Stimulated activated naive CD4-positive, alpha-beta T cell (primary cell): Measurements from ENCODE around the gene SPOCK1.

ENCODE experiments used
- DNase-seq, 6 experiments: peaks; one replicate each; lab custom pipeline; 2025; lab: John Stamatoyannopoulos, UW

SPOCK1 gene

DNA sequence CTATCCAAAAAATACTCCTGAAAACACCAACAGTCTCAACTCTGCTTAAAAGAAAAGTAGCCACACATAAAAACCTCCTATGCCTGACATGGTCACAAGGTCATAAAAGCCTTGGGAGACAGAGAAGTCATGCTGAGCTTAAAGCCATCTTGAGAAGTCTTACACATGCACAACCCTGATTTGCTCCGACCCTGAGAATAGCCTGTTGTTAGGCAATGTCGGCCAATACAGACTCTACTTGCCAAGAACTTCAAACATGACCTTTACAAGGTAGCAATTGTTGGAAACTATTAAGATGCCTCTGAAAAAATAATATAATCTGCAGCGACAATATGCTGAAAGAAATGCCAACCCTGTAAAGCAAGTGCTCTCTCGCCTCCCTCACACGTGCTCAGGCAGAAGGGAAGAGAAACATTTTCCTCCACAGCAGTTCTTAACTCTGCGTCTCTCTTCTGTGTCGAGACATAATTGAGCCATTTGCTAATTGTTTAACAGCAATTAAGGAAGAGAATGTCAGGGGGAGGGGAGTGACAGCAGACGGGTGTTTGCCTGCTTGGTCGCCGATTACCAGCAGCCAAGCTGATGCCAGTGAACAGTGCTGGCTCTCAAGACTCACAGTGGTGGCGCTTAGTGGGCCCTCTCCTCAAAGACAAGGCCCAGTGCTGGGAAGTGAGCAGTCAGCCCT, 393.6 kb downstream of the SPOCK1 start:
- no peak for DNase-seq

DNA sequence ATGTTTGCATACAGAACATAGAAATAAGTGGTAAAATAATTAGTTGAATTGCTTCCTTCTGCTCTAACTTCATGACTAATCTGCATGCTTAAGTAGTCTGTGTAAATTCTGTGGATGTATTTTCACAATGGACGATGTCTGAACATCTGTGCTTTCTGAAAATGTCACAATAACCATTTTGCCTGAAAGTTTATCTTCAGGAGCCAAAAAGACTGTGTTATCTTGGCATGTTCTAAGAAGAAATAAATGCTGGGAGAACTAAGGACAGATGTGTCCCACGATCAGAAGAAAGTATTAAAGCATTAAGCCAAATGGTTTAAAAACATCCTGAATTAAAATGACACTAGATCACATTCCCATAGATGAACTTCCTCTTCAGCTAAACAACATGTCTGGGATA, 397.6 kb downstream of the SPOCK1 start:
- DNase-seq: no peak

DNA sequence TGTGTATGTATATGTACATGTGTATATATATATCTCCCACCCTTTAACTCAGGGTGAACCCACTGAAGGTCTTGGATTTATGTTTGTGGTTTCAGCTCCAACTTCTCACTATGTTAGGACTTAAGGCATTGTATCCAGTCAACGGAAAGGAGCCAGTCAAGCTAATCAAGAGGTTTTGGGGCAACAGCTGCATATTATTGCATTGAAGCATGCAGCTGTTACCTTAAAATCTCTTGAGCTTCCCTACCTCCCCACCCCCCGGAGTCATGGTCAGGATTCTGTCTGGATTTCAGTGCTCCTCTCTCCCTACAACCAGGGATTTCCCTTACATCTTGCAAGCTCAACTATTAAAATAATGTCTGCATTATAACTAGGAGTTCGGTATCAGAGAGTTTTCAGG, 399.5 kb downstream of the SPOCK1 start:
- DNase-seq: no peak

DNA sequence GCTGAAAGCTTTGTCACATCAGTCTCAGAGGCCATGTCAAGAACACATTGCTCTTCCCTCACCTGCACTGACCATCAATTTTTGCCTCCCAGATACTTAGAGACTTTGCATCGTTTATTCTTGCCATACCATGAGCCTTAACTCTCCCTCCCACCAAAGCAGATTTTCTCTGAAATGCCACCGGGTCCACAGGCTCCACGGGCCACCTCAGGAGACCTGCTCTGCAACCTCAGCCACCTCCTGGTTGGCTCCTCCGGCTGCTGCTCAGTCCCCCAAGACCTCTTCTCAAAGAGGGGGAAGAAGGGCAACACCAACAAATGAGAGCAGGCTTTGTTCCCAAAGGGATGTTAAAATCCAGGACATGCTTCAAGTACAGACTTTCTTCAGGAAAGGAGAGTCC, 400.5 kb downstream of the SPOCK1 start:
- DNase-seq: no peak

DNA sequence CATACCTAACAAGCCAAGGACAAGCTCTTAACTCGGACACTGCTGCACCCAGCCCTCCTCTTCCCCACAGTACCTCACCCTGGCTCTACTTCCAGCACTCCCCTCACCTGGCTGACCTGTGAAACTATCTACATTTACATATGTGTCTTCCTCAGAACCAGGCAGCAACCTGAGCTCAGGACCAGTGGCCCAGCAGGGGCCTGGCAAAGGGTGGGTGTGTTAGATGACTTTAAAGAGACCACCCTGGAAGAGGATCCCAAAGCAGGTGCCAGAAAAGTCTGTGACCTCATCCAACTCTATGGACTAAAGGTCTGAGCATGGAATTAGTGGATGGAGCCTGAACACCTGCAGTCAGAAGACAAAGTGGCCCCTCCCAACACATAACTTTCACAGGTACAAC, 400.9 kb downstream of the SPOCK1 start:
- no peak for DNase-seq

DNA sequence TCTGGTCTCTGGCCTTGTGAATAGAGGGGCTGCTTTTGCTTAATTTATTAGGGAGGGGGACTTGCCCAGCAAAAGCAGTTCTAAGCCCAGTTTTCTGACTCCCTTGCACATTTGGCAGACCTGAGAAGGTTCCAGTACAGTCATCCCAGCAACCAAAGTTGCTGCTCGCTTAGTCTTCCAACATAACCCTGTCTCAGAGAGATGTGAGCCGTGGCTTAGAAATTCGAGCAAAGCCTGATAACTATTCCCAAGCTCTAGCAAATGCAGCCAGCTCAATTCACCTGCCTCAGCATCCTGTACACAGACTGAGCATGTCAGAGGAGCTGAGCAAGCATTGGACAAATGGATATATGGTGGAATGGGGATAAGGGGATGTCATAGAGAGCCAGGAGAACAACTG, 401.9 kb downstream of the SPOCK1 start:
- DNase-seq: no peak

DNA sequence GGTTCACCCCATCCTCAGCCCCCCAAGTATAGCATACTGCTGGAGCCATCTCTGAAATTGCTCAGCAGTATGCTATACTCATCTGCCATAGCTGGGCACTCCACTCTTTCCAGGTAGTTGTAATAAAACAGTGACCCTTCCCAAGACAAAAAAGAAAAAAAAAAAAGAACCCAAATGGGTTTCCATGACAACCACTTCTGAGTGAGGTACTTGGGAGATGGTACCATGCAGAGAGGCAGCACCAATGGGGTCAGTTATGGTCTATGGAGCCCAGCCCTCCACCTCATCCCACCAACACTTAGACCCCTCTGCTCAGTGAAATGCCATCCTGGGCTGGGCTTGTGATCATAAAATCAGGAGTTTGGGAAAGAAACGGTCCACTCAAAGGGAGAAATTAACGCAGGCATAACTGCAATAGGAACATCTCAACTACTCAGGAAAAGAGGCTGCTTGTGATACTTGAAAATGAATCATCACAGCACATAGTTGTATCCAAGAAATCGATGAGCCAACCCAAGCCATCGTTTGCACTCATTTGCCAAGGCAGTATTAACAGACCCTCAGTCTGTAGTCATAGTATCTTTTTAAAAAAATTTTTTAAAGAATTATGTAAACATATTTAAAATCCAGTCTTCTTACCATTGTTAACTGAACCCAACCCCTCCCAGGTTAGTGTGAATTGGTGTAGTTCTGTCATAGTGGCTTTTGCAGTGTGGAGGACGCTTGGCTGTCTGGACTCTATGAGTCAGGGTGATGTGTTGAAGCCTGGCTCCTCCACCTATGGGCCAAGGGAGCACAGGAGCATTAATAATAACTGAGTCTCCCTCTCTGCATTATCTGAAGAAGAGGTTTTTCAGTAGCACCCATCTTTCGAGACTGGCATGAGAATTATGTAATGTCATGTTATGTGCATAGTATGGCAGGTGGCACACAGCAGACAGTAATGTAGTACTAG, 402.7 kb downstream of the SPOCK1 start:
- DNase-seq: no peak

DNA sequence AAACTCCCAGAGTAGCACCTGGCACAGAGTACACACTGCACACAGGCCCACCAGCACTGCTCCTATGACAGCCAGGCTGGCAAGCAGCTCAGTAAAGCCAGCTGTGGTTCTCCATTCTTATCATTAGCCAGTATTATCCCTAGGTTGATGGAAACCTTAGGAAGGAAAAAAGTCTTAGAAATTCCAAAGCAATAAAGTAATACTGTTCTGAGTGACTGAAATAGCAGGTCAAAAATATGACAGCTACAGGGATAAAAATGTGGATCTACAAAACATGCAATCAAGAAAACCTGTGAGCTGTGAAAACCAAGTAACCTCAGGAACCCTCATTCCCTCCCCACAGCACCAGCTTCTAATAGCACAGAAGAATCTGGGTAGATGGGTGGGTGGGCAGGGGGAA, 403.5 kb downstream of the SPOCK1 start:
- no peak for DNase-seq

DNA sequence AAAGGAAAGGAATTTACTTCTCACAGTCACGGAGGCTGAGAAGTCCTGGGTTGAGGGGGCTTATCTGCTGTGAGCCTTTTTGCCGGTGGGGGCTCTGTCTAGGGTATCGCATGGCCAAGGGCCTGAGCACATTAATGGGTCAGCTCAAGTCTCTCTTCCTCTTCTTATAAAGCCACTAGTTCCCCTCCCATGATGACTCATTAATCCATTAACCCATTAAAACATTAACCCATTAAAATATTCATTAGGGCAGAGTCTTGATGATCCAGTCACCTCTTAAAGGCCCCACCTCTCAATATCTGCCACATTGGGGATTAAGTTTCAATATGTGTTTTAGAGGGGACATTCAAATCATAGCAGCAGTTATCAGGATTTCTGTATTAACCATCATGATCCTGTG, 406.3 kb downstream of the SPOCK1 start:
- DNase-seq: no peak

DNA sequence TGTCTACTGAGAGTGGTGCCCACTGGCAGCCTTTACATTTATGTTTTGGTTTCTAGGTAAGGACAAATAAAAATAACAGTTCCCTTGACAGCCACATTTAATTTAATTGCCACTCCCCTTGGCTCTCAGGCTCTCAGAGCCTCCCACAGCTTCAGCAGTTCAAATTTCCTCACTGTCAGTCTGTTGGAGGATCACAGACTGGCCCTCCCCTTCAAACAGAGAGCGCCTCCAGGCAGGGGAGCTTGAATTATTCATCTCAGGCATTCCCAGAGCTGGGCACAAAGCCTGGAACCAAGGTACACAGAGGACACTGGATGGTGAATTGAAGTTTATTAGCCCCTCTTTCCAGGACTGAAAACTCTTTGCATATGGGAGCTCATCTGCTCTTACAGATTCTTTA, 407.7 kb downstream of the SPOCK1 start:
- no peak for DNase-seq

DNA sequence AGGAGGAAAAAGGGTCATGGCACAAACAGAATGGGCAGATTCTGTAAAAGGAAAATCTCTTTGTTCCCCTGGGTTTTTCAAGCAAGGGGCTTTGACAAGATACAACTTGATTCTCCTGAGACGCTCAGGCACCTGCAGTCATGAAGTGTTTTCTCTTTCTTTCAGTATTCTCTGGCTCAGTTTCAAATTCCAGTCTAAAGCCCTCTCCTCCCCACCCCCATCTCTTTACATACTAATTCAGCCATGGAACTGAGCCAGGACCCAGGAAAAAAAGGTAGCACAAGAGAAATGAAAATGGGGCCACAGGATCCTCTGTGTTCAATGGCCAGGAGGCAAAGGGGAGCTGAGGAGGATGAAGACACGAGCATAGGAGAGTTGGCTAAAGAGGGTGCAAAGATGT, 408.4 kb downstream of the SPOCK1 start:
- DNase-seq: no peak

DNA sequence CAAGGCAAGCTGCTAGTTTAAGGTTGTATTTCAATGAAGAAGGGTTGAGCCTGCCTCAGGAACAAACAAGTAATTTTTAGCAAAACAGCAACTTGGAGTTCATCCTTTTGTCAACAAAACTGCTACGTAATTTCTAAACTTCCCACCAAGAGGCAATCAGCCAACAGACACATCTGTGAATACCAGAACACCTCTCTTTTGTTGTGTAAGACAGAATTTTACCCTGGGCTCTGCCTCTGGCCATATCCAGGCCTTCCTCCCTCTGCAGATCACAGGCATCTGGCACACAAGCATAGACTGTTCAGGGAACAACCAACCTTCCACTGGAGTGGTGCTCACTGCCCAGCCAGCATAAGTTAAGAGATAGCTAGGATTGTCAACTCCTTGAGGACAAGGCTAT, 409.0 kb downstream of the SPOCK1 start:
- no peak for DNase-seq

DNA sequence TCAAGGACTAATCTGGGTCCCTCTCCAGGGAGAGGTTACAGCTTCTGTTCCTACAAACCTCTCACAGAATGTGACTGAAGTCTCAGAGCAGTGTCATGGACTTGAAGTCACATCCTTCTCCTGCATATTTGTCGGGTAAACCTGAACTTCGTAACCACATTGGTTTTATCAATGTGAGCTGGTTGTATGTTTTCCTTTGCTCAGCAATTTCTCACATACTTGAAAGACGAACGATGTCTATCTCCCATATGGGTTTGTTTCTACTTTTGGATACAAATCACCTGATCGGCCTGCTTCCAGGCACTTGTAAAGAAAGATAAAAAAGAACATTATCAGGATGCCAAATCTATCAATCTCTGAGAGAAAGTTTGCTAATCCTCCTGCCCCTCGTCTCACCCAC, 411.0 kb downstream of the SPOCK1 start:
- DNase-seq: no peak

DNA sequence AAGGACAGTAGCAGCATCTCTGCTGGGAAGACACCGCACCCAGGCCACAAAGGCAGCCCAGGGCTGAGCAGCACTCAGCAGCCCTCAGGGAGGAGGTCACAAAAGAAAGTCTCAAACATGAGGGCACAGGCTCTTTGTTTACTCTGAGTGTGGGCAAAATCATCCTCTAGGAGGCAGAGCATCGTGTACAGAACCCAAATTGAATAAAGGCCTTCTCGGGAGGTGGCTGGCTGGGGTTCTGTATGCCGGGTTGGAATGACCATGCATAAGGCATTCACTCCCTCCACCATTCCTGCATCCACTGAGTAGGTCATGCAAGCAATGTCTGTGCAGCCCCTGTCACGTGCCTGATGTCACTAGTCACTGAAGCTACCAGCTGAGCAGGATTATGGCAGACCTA, 412.8 kb downstream of the SPOCK1 start:
- no peak for DNase-seq

DNA sequence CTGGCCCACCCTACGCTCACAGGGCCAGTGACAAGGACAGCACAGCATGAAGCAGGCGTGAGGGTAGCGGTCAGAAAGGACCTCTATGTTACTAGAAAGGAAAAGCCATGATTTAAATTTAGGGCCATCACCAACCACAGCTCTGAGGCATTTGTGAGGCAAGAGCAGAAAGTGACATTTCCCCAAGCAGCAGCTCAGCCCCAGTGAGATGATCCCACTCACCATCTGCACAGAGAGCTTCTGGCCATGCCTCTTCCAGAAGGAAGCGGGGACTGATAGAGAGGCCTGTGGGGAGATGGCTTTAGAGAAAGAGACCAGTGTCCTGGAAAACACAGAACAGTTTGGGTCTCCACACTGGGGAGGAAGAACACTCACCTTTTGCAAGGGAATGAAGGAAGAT, 413.9 kb downstream of the SPOCK1 start:
- no peak for DNase-seq

DNA sequence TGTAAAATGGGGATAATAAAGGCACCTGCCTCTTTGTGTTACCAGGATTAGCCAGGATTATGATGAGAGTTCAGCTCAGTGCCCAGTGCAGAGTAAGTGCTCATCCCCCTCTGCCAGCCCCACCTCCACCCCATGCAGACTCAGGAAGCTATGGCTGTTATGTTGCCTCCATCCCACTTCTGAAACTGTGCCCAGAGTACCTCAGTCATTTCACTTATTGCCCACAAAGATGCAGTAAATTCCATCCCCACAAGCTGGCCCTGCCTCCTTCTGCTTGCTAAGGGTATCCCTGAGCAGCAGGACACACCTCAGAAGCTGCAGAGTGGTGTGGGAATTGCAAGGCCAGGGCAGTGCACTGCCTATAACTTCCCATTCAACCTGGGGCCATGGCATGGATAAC, 415.1 kb downstream of the SPOCK1 start:
- no peak for DNase-seq

DNA sequence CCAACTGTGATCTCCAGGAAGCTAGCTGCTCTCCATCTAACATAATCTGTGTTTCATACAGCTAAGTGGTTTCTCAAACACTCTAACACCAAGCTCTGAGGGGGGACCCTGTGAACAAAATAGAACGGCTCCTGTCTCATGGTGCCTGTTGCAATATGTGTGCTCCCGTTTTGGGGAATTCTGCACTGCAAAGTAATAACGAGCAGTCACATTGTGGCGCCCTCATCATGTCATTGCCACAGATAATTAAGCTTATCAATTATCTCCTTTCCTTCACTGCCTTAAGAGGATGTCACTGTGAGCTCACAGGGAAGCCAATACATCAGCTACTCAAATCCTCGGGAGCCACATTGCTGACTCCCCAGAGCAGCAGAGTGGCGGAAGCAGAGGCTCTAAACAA, 416.2 kb downstream of the SPOCK1 start:
- no peak for DNase-seq

DNA sequence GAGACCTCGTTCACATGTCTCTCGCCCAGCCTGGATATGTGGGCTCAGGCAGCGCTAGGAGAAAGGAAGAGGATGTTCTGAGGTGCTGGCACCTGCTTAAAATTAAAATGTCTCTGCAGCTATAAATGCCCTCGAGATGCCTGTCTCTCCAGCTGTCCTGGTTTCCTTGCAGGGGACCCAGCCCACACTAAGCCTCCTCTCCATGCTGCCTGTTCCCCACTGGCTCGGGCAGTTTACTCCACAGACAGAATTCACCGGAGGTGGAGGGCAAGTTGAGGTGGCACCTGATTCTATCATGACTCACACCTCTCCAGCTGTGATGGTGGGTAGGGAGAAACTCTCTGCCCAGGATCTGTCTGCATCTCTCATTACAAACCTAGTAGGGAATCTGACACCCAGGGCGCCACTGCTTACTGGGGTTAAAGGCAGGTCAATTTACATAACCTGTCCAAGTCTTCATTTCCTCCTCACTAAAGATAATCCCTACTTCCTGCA, 420.9 kb downstream of the SPOCK1 start:
- DNase-seq: no peak

DNA sequence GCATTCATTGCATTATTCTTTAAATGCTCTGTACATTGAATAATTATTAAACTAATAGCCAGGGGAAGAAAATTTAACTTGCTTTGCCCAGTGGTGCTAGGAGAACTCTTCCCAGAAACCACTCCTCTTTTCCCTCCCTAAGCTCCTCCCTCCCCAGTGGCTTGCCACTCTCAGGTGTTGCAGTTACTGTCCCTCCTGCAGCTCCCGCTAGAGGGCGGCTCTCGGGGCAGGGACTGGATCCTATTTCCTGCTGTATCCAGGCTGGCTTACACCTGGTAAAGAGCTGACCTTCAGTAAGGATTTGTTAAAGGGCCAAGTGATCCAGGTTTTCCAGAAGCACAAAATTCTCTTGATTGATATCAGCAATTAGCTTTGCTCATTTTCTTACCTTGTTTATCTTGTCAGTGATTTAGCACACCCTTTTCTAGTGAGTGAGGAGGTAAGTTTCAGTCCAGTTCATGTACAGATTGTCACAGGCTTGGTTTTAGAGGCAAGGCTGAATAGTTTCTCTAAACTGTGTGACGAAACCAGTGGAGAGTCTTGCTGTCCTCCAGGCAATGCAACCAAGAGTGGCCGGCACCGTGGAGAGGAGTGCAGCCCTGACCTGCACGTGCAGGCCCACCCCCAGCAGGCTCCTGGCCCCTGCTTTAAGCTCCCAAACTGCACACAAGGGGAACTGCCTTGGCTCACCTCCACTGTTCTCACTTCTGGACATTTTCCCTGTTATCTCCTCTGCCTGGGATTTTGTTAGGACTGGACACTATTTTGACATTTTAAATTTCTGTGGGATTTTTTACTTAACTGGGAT, 423.8 kb downstream of the SPOCK1 start:
- no peak for DNase-seq

DNA sequence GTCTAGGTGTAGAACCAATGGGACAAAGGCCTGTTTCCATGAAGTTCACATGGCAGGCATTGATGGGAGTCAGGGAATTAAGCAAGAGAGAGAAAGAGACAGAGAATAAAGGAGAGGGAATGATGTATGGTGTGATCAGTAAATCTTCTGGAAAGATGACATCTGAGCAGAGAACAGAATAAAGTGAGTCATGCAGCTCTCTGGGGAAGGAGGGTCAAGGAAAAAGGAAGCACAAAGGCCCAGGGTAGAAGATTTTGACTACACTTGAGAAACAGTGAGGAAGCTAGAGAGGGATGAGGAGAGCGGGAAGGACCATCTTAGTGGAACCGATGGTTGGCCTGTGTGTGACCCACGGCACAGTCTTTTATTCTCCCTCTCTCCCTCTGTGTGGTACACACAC, 425.9 kb downstream of the SPOCK1 start:
- no peak for DNase-seq

DNA sequence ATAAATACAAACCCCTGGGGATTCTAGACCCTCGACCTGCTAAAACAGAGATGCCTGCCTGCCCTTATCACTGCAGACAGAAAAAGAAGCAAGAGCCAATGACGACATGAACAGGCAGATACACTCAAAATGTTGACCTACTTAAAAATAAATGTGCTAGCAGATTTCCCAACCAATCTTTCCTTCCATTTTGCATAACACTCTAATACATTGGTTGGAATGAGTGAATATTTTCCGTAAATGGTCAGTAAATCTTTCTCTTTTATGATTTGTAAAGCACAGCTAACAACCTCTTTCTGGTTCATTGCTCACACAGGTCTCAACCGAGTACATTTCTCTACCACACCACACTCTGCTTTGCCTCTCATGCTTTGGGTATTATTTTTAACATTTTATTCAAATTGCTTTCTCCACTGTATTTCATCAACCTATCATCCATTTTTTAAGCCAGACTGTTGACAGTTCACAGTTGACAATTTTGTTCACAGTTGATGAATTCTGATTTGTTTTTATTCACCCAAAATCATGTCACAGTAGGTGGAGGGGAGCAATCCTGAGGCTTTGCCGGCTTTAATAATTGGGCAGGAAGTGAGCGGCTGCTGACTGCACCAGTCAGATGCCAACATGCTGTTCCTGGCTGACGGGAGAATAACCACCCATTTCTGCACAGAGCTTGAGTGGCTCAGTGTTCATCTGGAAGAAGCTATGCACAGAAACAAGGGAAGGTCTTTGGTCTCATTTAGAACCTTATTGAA, 426.6 kb downstream of the SPOCK1 start:
- DNase-seq: no peak

DNA sequence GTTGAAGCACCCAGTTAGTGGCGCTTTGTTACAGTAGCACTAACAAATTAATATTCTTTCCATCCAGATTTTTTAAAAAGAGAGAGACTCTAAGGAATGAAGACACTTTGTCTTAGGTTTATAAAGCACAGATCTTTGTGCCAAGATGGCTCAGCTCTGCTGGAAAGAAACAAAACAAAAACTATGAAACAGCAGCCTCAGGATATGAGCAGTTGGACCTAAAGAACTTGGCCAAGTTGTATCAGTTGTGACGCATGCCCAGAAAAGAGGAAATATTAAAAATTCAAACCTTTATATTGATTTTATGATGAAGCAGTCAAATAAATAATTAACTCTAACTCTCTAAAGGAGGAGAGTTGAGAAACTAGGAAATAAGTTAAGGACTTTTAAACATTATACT, 427.2 kb downstream of the SPOCK1 start:
- DNase-seq: no peak
